Tibial artery (tissue), 4 donors: ENCODE measurements around the gene LYRM4.

ENCODE experiments used
- DNase-seq, 2 donors: peaks; one replicate each; pipeline ENCODE4 v3.0.0-alpha.2; 2019
- H3K27ac ChIP-seq, 2 donors: fragments of 200-600 bp; sonication (generic) in 1 of 2; 1 replicate in 1 of 2; 2 replicates in 1 of 2; pipeline ENCODE4 v1.5.1; 2018 to 2019; ENCODE audit warnings: mild to moderate bottlenecking in 1 of 2
- H3K27me3 ChIP-seq, 2 donors: fragments of 200-600 bp; sonication (generic) in 1 of 2; one replicate each; pipeline versions ENCODE4 v1.5.1 to v1.6.0; 2016 to 2019
- H3K36me3 ChIP-seq, 3 donors: fragments of 200-600 bp; sonication (generic) in 2 of 3; one replicate each; pipeline ENCODE4 v1.5.1; 2016 to 2019; ENCODE audit warnings: mild to moderate bottlenecking in 2 of 3
- H3K4me1 ChIP-seq, 4 donors: fragments of 200-600 bp; sonication (generic) in 2 of 4; 1 replicate in 3 of 4; 2 replicates in 1 of 4; pipeline ENCODE4 v1.5.1; 2016 to 2019
- H3K4me3 ChIP-seq, 2 donors: fragments of 200-600 bp; sonication (generic) in 1 of 2; 1 replicate in 1 of 2; 2 replicates in 1 of 2; pipeline ENCODE4 v1.5.1; 2018 to 2019; ENCODE audit warnings: mild to moderate bottlenecking in 2 of 2
- H3K9me3 ChIP-seq, 3 donors: fragments of 200-600 bp; sonication (generic) in 1 of 3; one replicate each; pipeline ENCODE4 v1.5.1; 2016 to 2019
- CTCF ChIP-seq, 2 experiments: fragments of 200-600 bp in 1 of 2; fragments of 450-650 bp in 1 of 2; IDR thresholded peaks; one replicate each; pipeline ENCODE4 v1.5.1; 2017 to 2019; ENCODE audit warnings: antibody characterized with exemption in 2 of 2, mild to moderate bottlenecking in 1 of 2, moderate library complexity in 1 of 2
- intact Hi-C: fragments of 100-400 bp; cut with DNase I; formaldehyde crosslinking; loops from one replicate; pipeline ENCODE4 v1.15.0; 2023; ENCODE audit warnings: low total_unique reads

Gene LYRM4

DNA sequence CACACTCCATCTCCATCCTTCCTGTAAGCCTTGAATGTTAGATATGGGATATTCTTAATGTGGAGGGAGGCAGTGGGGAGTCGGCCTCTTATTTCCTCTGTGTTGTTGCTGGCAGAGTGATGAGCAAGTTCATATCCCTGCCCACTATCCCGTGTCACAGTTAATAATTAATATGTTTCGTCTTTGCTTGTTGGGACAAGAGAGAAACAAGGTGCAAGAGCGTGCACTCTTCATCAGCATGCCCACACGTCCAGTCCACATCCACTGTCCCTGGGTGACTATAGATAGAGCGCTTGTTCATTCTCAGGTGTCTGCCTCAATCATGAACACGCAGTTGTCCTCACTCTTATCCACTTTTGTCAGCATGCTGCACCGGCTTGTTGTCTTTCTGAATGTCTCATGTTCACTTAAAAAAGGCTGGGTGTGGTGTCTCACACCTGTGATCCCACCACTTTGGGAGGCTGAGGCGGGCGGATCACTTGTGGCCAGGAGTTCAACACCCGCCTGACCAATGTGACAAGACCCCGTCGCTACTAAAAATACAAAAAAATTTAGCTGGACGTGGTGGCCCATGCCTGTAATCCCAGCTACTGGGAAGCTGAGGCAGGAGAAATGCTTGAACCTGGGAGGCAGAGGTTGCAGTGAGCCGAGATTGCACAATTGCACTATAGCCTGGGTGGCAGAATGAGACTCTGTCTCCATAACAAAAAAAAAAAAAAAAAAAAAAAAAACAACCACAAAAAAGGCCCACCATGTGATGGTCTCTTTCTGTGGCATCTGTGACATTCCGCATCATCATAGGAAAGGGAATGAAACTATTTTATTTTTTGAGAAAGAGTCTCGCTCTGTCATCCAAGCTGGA, 141.4 kb downstream of the LYRM4 start:
- Histone ChIP-seq H3K36me3 (no peaks in the 10 kb centered on the region), H3K9me3 (no peaks in the 10 kb centered on the region), H3K27ac (no peak overlapping the region), H3K4me3 (no peak overlapping the region), H3K4me1 (no peaks in the 10 kb centered on the region), H3K27me3 (no peaks in the 10 kb centered on the region)
- no peak for TF ChIP-seq CTCF (IDR thresholded peaks at IDR 0.05)
- intact Hi-C loops = no loop called here
- no peak for DNase-seq

- no peaks in the 10 kb centered on the region for H3K27me3 ChIP-seq
- no peak overlapping the region for H3K27ac ChIP-seq
- peaks cover 0 to 4% (median 0%) of the 10 kb centered on the region in 3 donors for H3K36me3 ChIP-seq
- H3K9me3 ChIP-seq = no peaks in the 10 kb centered on the region
- DNase-seq = no peak
- H3K4me3 ChIP-seq = no peak overlapping the region
- TF ChIP-seq CTCF (IDR thresholded peaks at IDR 0.05) = no peak
- H3K4me1 ChIP-seq = no peaks in the 10 kb centered on the region
- intact Hi-C loops = no loop called here
Observed at GRCh38 chr6:5116243-5116991, 144.3 kb downstream of the LYRM4 start.

DNA sequence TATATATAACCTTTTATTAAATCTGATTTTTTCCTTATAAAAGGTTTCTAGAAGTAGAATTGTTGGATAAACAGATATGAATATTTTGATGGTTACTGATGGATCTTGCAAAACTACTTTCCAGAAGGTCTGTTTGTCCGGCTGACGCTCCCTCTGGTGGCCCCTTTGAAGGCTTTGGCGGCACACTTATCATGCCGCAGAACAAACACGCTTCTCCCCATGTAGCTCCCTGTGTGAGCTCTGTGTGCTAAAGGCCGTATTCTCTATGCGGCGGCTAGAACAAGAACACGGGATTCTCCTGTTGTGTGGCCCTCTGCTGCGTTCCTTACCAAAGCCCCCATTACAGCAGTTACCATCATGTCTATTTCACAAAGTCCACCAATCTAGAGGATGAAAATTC, 145.6 kb downstream of the LYRM4 start:
- intact Hi-C loops = no loop called here
- no peak overlapping the region for H3K4me3 ChIP-seq
- no peak for TF ChIP-seq CTCF (IDR thresholded peaks at IDR 0.05)
- DNase-seq = no peak
- H3K36me3 ChIP-seq = peaks cover 0 to 7% (median 0%) of the 10 kb centered on the region in 3 donors
- no peaks in the 10 kb centered on the region for H3K27me3 ChIP-seq
- no peaks in the 10 kb centered on the region for H3K9me3 ChIP-seq
- no peaks in the 10 kb centered on the region for H3K4me1 ChIP-seq
- no peak overlapping the region for H3K27ac ChIP-seq

DNA sequence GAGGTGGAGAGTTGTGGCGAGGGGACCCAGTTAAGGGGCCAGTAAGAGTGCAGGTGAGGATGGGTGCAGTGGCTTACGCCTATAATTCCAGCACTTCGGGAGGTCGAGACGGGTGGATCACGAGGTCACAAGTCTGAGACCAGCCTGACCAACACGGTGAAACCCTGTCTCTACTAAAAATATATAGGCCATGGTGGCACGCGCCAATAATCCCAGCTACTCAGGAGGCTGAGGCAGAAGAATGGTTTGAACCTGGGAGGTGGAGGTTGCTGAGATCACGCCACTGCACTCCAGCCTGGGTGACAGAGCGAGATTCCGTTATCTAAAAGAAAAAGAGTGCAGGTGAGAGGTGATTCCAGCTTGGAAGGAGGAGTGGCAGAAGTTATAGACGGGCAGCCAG, 147.7 kb downstream of the LYRM4 start:
- TF ChIP-seq CTCF (IDR thresholded peaks at IDR 0.05) = no peak
- Histone ChIP-seq H3K36me3 (peaks cover 0 to 17% (median 0%) of the 10 kb centered on the region in 3 donors), H3K9me3 (no peaks in the 10 kb centered on the region), H3K27ac (no peak overlapping the region), H3K27me3 (no peaks in the 10 kb centered on the region), H3K4me1 (no peaks in the 10 kb centered on the region), H3K4me3 (no peak overlapping the region)
- DNase-seq = no peak
- intact Hi-C loops = no loop called here

DNA sequence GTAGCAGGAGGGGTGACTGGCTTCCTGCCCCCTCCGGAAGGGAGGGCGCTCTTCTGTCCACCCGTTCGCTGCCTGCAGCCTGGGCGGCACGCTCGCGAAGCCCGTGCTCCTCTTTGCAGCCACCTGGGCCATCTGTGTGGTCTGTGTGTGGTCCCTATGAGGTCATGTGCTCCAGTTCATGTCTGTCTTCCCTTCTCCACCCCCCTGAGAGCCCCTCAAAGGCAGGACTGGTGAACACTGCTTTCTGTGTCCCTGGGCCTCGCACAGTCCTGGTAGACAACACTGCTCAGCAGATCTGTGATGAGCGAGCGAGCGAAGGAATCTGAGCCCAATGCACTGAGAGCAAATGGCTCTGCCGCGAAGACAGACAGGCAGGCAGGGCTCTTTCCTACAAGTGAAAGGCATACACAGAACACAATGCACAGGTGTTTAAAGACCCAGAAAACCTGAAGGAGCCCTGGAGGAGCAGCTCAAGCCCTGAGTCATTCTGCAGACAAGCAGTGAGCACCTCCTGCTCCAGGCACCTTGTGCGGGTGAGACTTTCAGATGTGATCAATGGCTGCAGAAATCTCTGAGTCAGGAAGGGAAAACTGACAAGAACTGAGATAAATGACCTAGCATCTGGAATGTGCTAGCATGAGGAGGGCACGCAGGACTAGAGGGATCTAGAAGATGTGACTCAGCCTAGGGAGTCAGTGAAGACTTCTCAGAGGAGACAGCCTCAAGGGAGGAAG, 148.5 kb downstream of the LYRM4 start:
- intact Hi-C loops = no loop called here
- no peak for DNase-seq
- H3K27ac ChIP-seq = no peak overlapping the region
- H3K4me1 ChIP-seq = no peaks in the 10 kb centered on the region
- peaks cover 0 to 17% (median 0%) of the 10 kb centered on the region in 3 donors for H3K36me3 ChIP-seq
- H3K4me3 ChIP-seq = no peak overlapping the region
- H3K9me3 ChIP-seq = no peaks in the 10 kb centered on the region
- H3K27me3 ChIP-seq = no peaks in the 10 kb centered on the region
- TF ChIP-seq CTCF (IDR thresholded peaks at IDR 0.05) = no peak
